ENCODE results near the gene DAG1. TPM values are rescaled to one million over a fixed set of nuclear protein-coding genes. Genes with fewer than 3 reads are reported as not detected.
A peak's percentile ranks its signal among the peaks of the same experiment; 100 is the strongest.

DAG1 gene
- 22.0 to 34.4 TPM (median 32.9 TPM) in 3 replicates for polyA plus RNA-seq
- polyA plus RNA-seq (2011; ENCODE audit: low read depth), result 8.2 TPM
- 10.4 and 11.3 TPM in 2 replicates for polyA plus RNA-seq (2011; cell fraction: cytosol; rRNA removed)
- polyA plus RNA-seq (2011; cell fraction: nucleus; rRNA removed), result 71.4 and 71.9 TPM in 2 replicates
- polyA plus RNA-seq (2012; ENCODE audit: low replicate concordance), result 29.5 and 36.6 TPM in 2 replicates
- 72.6 to 230 TPM (median 84.9 TPM) in 3 replicates for polyA minus RNA-seq
- 34.0 TPM for polyA minus RNA-seq (2011; cell fraction: cytosol; rRNA and poly(A)+ RNA removed)
- polyA minus RNA-seq (2011; cell fraction: nucleus; rRNA and poly(A)+ RNA removed), result 107 and 141 TPM in 2 replicates

DNA sequence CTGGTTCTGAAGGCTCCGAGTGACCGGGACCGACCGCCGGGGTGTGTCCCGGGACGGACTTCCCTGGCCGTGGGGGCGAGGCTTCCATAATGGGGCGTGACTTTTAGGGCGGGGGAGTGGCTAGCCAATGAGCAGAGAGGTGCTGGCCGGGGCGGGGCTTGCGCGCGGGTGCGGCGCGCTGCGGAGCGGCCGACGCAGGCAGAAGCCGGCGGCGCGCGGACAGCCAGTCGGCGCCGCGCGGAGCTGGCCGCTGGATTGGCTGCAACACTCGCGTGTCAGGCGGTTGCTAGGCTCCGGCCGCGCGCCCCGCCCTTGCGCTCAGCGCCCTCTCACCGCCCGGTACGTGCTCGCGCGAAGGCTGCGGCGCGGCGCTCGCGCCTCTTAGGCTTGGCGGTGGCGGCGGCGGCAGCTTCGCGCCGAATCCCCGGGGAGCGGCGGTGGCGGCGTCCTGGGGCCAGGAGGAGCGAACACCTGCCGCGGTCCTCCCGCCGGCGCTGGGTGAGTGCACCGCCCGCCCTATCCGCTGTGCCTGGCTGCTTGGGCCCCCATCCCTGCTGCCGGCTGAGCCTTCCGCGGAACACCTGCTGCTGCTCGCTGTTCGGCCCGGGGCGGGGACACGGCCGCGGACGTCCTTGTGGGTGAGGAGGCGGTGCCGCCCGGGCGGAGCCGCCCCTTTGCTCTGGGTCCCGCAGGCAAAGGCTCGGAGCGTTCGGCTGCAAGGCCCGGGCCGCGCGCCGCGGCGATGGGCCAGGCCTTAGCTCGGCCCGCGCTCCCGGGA is at the start of gene DAG1:
DAG1 (plus strand) TSS at position 332 of the 778 bp plus-strand sequence. CDS start 40,268 bp downstream, outside the sequence.
- no peaks in the 10 kb centered on the region for H3K27me3 ChIP-seq (ENCODE audit: control insufficient read depth, extremely low read depth, insufficient read depth, low read length)
- peak within 1 kb of the TSS; percentile 67 to 92 (median 79) for H3K4me3 ChIP-seq (ENCODE audit: control insufficient read depth in 2 of 3, extremely low read depth in 1 of 3, insufficient read depth in 2 of 3, low read depth in 1 of 3, low read length in 3 of 3)
- DNase-seq (ENCODE audit: low read depth, low spot score), result peak; percentile 77
- peak within 1 kb of the TSS; percentile 86 for H3K9ac ChIP-seq (ENCODE audit: control insufficient read depth, extremely low read depth, insufficient read depth, low read length)
- no peaks in the 10 kb centered on the region for H3K36me3 ChIP-seq (ENCODE audit: control insufficient read depth in 2 of 2, extremely low read depth in 1 of 2, insufficient read depth in 2 of 2, low read length in 2 of 2)
- no peaks in the 10 kb centered on the region for H3K9me1 ChIP-seq (ENCODE audit: control insufficient read depth, extremely low read depth, insufficient read depth, low read length)
- no peaks in the 10 kb centered on the region for H3K9me3 ChIP-seq (ENCODE audit: control insufficient read depth, low read depth, low read length)
- no peak for TF ChIP-seq EZH2 (IDR thresholded peaks at IDR 0.05; ENCODE audit: low read length)
- TF ChIP-seq CTCF (optimal IDR thresholded peaks at IDR 0.05 in 1 of 3, IDR thresholded peaks at IDR 0.05 in 1 of 3, conservative IDR thresholded peaks at IDR 0.05 in 1 of 3; ENCODE audit: extremely low read depth in 1 of 3, insufficient read depth in 2 of 3, low read length in 3 of 3), result no peak
- peaks cover 23% of the 10 kb centered on the region for H3K79me2 ChIP-seq (ENCODE audit: control insufficient read depth, insufficient read depth, low read length)
- H3K27ac ChIP-seq (ENCODE audit: control insufficient read depth, insufficient read depth, low read length), result peak within 1 kb of the TSS; percentile 95
- dilution Hi-C loops (cut with MboI; ENCODE audit: extremely low pct_ligation_motif_present, low sequenced_read_pairs), result no loop called here
- H2AFZ ChIP-seq (ENCODE audit: control insufficient read depth, low read length), result peak within 1 kb of the TSS; percentile 94
- H3K4me2 ChIP-seq (ENCODE audit: control insufficient read depth, extremely low read depth, insufficient read depth, low read depth, low read length), result peak within 1 kb of the TSS; percentile 100
- H4K20me1 ChIP-seq (ENCODE audit: control insufficient read depth, extremely low read depth, insufficient read depth, low read length), result no peaks in the 10 kb centered on the region
- no peak for FAIRE-seq
- peaks cover 22% of the 10 kb centered on the region for H3K4me1 ChIP-seq (ENCODE audit: control insufficient read depth, extremely low read depth, insufficient read depth, low read length)

- FAIRE-seq, result peak; percentile 57
- no peak for DNase-seq (ENCODE audit: low read depth, low spot score)
- no peak overlapping the region for H2AFZ ChIP-seq (ENCODE audit: control insufficient read depth, low read length)
- no peak overlapping the region for H3K4me2 ChIP-seq (ENCODE audit: control insufficient read depth, extremely low read depth, insufficient read depth, low read depth, low read length)
- no peaks in the 10 kb centered on the region for H3K79me2 ChIP-seq (ENCODE audit: control insufficient read depth, insufficient read depth, low read length)
- H3K4me3 ChIP-seq (ENCODE audit: control insufficient read depth in 2 of 3, extremely low read depth in 1 of 3, insufficient read depth in 2 of 3, low read depth in 1 of 3, low read length in 3 of 3), result no peak overlapping the region
- no peak for TF ChIP-seq EZH2 (IDR thresholded peaks at IDR 0.05; ENCODE audit: low read length)
- no peak for TF ChIP-seq CTCF (optimal IDR thresholded peaks at IDR 0.05 in 1 of 3, IDR thresholded peaks at IDR 0.05 in 1 of 3, conservative IDR thresholded peaks at IDR 0.05 in 1 of 3; ENCODE audit: extremely low read depth in 1 of 3, insufficient read depth in 2 of 3, low read length in 3 of 3)
- H3K4me1 ChIP-seq (ENCODE audit: control insufficient read depth, extremely low read depth, insufficient read depth, low read length), result peaks cover 23% of the 10 kb centered on the region
- peak overlapping the region; percentile 73 for H3K27ac ChIP-seq (ENCODE audit: control insufficient read depth, insufficient read depth, low read length)
- H3K9me3 ChIP-seq (ENCODE audit: control insufficient read depth, low read depth, low read length), result no peaks in the 10 kb centered on the region
- no peak overlapping the region for H3K9ac ChIP-seq (ENCODE audit: control insufficient read depth, extremely low read depth, insufficient read depth, low read length)
- H3K9me1 ChIP-seq (ENCODE audit: control insufficient read depth, extremely low read depth, insufficient read depth, low read length), result peaks cover 5% of the 10 kb centered on the region
- no peaks in the 10 kb centered on the region for H3K27me3 ChIP-seq (ENCODE audit: control insufficient read depth, extremely low read depth, insufficient read depth, low read length)
- H3K36me3 ChIP-seq (ENCODE audit: control insufficient read depth in 2 of 2, extremely low read depth in 1 of 2, insufficient read depth in 2 of 2, low read length in 2 of 2), result peaks cover 9 to 14% of the 10 kb centered on the region in 2 experiments
- dilution Hi-C loops (cut with MboI; ENCODE audit: extremely low pct_ligation_motif_present, low sequenced_read_pairs), result no loop called here
- H4K20me1 ChIP-seq (ENCODE audit: control insufficient read depth, extremely low read depth, insufficient read depth, low read length), result no peaks in the 10 kb centered on the region
Measured at GRCh38 chr3:49421890-49422378, 48.1 kb upstream of the DAG1 start.

Measured in keratinocyte (primary cell).